ENCODE results near the gene MYOD1.
A peak's percentile ranks its signal among the peaks of the same experiment; 100 is the strongest.

The MYOD1 gene

GRCh38 chr11:17702876-17703275 is 16.5 kb upstream of the MYOD1 start:
- no peak for DNase-seq (ENCODE audit: low read depth)

DNA sequence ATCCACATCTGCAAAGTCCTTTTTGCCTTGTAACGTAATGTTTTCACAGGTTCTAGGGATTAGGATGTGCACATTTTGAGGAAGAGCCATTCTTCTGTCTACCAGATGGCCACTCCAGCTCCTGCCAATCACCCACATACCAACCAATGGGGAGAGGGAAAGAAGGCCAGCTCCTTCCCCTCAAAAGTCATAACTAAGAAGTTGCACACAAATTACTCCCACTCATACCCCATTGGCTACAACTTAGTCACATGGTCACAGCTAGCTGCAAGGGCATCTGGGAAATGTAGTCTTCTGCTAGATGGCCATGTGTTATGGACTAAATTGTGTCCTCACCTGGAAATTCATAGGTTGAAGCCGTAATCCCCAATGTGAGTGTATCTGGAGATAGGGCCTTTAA is 15.4 kb upstream of the MYOD1 start:
- no peak for DNase-seq (ENCODE audit: low read depth)

GRCh38 chr11:17707830-17708229 is 11.5 kb upstream of the MYOD1 start:
- DNase-seq (ENCODE audit: low read depth) = no peak

GRCh38 chr11:17711836-17712235 is 7.5 kb upstream of the MYOD1 start:
- DNase-seq (ENCODE audit: low read depth) = no peak

DNA sequence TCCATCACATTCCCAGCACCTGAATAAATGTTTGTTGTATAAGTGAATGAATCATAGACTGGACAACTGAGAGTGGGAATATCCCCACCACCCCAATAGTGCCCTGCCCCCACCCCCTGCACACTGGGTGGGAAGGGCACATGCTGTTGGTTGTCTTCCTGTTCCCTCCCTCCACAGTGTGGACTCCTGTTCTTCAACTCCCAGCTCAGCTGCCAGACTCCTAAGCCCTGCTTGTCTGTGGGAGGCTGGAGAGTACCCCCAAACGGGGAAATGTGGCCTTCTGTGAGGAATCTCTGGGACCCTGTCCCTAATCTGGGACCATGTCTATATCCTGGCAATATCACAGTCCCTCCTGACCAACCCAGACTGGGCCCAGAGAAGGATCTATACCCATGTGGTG is 5.5 kb upstream of the MYOD1 start:
- no peak for DNase-seq (ENCODE audit: low read depth)

- DNase-seq (ENCODE audit: low read depth) = no peak
Measured at GRCh38 chr11:17714356-17714854, 5.0 kb upstream of the MYOD1 start.

DNA sequence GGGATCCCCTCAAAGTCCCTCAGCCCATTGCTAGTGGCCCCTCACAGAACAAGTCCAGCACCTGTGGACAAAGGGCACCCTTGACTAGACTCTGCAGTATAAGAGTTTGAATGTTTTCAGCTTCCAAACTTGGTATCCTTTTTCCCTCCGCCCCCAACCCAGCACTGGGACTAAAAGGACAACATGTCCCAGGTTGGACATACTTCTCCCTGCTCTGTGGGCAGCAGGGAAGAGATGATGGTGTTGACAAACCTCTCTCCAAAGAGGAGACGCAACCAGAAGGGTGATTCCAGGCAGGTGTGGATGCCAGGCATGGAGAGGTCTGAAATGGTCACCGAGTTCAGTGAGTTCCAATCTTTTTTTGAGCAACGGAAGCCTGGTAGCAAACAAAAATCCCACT is 4.5 kb upstream of the MYOD1 start:
- no peak for DNase-seq (ENCODE audit: low read depth)

DNA sequence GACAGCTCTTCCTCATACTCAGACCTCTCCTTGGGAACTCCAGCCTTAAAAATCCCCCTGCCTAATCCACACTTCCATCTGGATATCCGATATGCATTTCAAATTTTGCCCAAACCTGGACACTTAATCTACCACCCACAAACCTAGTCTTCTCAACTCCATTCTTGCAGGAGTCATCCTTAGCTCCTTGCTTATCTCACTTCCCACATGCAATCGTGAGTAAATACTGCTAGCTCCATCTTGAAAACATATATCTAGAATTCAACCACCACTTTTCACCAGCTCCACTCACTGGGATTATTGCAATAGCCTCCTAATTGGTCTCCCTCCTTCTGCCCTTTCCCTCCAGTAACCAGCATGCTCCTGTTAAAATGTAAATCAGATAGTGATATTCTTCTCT is 2.6 kb upstream of the MYOD1 start:
- DNase-seq (ENCODE audit: low read depth) = no peak

- DNase-seq (ENCODE audit: low read depth) = no peak
Measured at GRCh38 chr11:17718015-17718414, 1.4 kb upstream of the MYOD1 start.

DNA sequence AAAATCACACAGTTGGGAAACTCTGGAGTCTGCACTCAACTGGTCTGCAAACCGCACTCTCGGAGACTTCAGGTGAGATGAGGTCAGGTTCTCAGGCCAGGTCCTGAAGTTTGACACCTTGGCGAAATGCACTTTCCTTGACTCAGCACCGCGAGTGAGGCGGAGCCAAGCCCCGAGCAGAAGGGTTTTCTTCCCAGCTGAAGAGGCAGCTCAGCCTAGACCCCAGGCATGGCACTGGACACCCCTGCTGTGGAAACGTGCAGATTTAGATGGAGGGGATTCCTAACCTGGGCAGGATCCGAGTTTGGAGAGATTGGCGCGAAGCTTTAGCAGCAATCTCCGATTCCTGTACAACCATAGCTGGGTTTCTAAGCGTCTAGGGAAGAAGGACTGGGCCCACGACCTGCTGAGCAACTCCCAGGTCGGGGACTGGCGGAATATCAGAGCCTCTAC is 835 bp upstream of the MYOD1 start:
- DNase-seq (ENCODE audit: low read depth) = no peak

DNA sequence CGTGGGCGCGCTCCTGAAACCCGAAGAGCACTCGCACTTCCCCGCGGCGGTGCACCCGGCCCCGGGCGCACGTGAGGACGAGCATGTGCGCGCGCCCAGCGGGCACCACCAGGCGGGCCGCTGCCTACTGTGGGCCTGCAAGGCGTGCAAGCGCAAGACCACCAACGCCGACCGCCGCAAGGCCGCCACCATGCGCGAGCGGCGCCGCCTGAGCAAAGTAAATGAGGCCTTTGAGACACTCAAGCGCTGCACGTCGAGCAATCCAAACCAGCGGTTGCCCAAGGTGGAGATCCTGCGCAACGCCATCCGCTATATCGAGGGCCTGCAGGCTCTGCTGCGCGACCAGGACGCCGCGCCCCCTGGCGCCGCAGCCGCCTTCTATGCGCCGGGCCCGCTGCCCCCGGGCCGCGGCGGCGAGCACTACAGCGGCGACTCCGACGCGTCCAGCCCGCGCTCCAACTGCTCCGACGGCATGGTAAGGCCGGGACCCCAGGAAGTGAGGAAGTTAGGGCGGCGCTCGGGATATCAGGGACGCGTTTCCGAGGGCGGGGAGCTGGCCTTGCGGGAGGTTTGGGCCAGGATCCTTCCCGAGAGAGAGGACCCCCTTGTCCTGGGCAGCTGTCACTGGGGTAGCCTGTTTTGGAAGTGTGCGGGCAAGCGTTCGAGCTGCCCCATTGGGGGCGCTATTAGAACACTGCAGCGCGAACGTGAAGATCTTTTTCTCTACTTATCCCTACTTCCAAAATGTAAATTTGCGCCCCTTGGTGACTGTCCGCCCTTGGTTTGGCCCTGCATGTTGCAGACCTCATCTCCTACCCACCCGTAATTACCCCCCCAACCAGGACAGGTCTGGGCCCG is 796 bp downstream of the MYOD1 start:
- no peak for DNase-seq (ENCODE audit: low read depth)

GRCh38 chr11:17720796-17721171 is 1.4 kb downstream of the MYOD1 start:
- no peak for DNase-seq (ENCODE audit: low read depth)

DNA sequence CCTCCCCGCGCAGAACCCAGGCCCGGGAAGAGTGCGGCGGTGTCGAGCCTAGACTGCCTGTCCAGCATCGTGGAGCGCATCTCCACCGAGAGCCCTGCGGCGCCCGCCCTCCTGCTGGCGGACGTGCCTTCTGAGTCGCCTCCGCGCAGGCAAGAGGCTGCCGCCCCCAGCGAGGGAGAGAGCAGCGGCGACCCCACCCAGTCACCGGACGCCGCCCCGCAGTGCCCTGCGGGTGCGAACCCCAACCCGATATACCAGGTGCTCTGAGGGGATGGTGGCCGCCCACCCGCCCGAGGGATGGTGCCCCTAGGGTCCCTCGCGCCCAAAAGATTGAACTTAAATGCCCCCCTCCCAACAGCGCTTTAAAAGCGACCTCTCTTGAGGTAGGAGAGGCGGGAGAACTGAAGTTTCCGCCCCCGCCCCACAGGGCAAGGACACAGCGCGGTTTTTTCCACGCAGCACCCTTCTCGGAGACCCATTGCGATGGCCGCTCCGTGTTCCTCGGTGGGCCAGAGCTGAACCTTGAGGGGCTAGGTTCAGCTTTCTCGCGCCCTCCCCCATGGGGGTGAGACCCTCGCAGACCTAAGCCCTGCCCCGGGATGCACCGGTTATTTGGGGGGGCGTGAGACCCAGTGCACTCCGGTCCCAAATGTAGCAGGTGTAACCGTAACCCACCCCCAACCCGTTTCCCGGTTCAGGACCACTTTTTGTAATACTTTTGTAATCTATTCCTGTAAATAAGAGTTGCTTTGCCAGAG is 2.0 kb downstream of the MYOD1 start:
- DNase-seq (ENCODE audit: low read depth) = no peak

DNA sequence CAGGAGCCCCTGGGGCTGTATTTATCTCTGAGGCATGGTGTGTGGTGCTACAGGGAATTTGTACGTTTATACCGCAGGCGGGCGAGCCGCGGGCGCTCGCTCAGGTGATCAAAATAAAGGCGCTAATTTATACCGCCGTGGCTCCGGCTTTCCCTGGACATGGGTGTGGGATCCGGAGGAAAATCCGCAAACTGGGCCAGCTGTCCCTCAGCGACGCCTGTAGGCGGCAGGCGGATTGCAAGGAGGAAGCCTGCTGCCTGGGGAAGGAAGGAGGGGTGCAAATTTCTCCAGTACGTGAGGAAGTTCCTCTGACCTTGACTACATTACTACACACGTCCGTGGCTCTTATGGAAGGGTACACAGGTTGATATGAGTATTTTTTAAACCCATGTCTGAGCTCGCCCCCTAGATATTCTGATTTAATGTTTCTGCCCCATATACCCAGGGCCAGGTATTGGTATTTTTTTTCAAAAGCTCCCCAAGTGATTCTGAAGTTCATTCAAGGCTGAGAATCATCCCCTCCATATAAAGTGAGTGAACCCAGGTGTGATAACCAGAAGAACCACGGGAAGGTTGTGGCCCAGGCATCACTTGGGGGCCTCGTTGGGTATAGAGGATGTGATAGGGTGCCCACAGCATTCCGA is 2.8 kb downstream of the MYOD1 start:
- no peak for DNase-seq (ENCODE audit: low read depth)

DNA sequence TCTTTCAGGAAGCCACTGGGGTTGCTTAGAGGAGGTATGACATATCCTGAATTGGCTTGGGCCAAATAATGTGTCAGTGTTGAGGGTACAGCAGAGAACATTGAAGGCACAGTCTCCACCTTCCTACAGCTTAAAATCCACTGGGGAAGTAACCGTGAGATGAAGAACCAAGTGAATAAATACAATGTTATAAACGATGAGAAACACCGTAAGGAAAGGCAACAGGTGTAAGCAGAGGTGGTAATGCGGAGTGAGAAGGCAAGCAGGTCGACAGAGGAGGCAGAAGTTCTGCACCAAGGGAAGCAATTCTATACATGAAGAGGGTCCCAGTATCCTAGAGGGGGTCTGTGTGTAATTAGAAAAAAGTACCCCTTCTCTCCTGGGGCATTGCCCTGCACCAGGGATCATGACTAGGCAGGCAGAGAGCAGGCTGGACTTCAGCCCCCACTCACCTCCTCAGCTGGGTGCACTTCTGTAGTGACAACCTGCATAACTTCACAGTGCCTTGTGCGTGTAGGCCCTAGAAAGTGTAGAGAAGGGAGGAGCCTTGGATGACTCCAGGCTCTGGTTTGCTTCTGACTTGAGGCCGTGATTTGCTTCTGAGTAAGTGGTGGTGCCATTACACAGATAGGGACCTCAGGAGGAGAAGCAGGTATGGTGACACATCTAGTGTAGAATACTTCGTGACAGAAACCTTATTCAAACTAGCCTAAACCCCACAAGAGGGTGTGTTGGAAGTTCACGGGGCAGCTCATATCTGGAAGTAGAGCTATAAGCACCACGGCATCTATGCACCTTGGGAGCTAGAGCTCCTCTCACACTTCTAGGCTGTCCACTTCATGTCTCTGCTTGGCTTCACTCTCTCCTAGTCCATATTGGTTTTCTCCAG is 4.9 kb downstream of the MYOD1 start:
- DNase-seq (ENCODE audit: low read depth) = no peak

DNA sequence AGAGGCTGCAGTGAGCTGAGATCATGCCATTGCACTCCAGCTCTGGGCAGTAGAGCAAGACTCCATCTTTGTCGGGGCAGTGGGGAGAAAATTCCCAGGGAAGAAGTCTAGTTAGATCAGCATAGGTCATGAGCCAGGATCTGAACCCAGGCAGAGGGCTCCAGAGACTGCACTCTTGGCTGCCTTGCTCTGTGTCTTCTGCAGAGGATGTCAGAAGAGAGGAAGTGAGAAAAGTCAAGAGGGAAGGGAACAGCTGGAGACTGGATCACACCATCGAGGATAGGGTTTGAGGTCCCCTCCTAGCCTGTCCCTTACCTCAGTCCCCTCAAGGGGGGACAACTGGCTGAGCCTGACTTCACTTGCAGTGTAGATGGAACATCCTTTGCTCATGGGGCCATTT is 5.8 kb downstream of the MYOD1 start:
- no peak for DNase-seq (ENCODE audit: low read depth)

- no peak for DNase-seq (ENCODE audit: low read depth)
Measured at GRCh38 chr11:17730137-17730536, 10.8 kb downstream of the MYOD1 start.

DNA sequence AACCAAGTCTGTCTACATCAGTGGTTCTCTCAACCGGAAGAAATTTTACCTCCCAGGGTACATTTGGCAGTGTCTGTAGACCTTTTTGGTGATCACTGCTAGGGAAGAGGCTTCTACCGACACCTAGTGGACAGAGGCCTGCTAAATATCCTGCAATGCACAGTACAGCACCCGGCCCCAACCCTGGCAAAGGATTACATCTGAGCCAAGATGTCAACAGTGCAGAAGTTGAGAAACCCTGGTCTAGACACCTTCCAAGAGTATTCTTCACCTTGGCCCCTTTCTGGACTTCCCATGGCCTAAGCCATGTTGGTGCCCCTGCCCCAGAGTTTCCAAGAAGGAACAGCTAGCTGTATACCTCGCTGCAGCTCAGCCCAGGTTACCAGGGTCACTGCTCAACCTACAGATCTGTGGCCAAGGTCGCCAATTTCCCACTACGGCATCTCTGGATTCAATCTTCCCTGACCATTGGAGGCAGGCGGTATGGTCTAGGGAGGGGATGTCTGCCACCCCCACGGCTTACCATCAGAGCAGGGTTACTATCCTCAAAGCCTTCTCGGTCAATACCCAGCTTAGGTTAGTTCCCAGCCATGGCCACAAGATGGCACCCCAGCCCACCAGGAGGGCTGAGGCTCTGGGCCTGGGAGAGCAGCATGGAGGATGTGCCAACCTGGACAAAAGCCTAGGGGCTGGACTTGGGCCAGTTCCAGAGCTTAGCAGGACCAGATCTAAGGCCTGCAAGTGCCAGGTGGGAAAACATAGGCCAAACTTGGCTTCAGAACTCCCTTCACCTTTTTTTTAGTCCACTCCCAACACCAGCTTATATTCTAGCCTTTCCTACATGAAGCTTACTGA is 11.5 kb downstream of the MYOD1 start:
- DNase-seq (ENCODE audit: low read depth) = peak; percentile 20

DNA sequence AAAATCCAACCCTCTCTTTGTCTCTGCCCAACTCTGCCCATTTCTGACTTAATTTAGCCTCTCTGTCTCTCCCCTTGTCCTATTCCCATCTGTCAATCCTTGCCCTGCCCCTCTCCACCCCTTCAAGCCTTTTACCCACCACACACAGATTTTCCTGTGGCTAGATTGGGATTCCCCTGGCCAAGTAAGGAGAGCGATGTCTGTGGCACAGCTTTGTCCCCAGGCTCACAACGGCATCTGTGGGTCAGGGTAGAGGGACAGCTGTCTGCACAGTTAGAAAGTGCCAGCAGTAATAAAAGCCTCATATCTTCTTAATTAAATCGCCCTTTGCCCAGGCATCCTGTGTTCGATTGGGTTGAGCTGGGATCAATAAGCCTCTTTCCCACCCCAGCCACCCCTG is 13.9 kb downstream of the MYOD1 start:
- DNase-seq (ENCODE audit: low read depth) = no peak

DNA sequence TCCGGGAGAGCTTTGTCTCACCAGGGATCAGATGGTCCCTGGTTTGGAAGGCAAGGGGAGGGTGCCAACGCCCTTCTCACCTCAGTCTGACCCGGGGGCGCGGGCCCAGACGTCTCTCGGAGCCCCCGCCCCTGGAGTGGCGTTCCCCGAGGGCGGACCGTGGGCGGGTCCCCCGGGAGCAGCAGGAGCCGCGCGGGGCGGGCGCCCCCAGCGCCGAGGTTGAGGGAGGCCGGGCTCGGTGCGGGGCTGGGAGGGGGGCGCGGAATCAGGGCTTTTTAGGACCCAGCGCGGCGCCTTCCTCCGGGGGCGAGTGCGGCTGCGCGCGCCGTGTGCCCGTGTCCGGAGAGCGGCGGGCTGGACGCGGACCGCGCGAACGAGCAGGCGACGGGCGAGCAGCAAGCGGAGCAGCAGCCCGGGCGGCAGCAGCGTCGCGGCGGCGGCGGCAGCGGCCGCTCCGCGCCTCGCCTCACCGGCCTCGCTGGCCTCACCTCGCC is 15.1 kb downstream of the MYOD1 start, which contains the start of gene KCNC1:
Gene KCNC1, plus strand, starts transcription at position 364 of the 494 bp plus-strand sequence. CDS start 1,222 bp downstream, outside the sequence.
- DNase-seq (ENCODE audit: low read depth) = no peak
